Caki2 (cell line): Measurements from ENCODE around the gene KCNK2. TPM values are rescaled to one million over a fixed set of nuclear protein-coding genes. Genes with fewer than 3 reads are reported as not detected.

Experiments used
- DNase-seq: peaks from one replicate; pipeline ENCODE4 v3.0.0-alpha.2; 2015; ENCODE audit warnings: low read depth
- in situ Hi-C: cut with HindIII; loops from 2 replicates; pipeline ENCODE4 v1.10.0; 2016; ENCODE audit warnings: low sequenced_read_pairs, low pct_unique_long_range_greater_than_20kb, mixed read lengths
- total RNA-seq: library from RNA; depleted of rRNA; stranded (reverse); fragments of >200 nt; shearing (Covaris generic); gene quantifications from 2 replicates; pipeline ENCODE4 v1.2.3, GENCODE V29; 2014; ENCODE audit warnings: low replicate concordance

Gene KCNK2
- total RNA-seq, 1 experiment from 2014 or later = 2.3 TPM

DNA sequence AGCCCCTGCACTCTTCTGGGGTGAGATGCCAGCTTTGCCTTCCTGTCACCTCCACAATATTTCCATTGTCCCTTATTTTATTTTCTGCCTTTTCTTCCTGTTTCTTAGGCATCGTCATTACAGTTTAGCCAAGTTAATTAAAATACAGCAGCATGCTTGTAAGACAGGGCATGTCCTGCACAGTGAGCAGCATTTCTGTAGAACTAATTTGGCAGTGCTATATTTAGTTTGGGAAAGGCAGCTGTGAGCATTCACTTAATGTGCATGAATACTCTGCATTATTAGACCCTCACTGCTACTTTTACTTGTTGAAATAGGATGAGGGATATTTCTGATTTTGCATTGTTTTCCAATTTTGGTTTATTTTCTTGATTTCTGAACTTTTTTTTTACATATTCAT lies 133.3 kb downstream of the KCNK2 start:
- no peak for DNase-seq
- in situ Hi-C loops = no loop called here

DNA sequence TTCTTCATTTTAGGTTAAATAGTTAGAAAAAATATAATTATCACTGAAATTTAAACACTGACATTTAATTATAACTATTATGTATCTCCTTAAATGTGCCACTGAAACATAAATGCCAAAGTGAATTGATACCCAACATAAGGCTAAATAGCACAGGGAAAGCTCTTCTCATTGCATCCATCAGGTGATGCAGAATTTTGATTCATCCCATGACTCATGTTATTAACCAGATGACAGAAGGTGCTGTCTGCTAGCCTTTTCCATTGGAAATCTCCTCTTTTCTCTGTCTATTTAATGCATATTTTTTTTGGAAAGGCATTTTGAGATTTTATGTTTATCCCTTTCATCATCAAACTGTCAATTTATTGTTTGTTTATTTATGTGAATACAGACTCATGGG lies 136.8 kb downstream of the KCNK2 start:
- in situ Hi-C loops = no loop called here
- DNase-seq = no peak

DNA sequence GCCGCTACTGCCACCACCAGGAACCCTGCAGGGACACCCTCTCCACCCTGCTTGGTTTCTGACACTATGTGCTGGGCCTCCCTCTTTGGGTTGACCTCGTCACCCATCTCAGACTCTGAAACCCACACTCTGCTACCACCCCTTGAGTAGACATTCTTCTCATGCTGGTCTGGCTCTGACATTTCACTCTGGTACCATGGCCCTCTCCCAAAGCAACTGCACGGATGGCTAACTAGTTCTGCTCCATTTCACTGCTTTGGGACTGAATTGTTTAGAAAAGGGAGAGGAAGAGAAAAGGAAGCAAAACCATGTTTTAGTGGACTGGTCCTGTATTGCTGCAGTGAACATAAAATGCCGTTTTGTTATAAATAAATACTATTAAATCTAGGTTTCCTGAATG lies 137.8 kb downstream of the KCNK2 start:
- DNase-seq = no peak
- in situ Hi-C loops = no loop called here

DNA sequence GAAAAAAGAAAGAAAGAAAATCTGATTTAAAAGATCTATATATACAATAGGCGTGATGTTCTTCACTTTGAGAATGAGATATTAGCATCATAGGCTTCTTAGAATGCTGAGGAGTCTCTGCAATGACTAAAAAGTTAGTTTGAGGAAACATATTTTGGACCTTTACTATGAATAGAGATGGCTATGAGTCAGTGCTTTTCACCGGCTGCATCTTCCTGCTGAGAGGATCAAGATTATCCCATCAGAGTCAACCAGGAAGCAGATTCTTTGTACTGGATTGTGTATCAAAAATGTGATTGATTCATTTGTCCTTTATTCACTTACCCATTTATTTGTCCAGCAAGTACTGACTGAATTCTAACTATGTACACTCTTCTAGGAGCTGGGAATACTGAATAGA lies 144.2 kb downstream of the KCNK2 start:
- DNase-seq = no peak
- in situ Hi-C loops = no loop called here

DNA sequence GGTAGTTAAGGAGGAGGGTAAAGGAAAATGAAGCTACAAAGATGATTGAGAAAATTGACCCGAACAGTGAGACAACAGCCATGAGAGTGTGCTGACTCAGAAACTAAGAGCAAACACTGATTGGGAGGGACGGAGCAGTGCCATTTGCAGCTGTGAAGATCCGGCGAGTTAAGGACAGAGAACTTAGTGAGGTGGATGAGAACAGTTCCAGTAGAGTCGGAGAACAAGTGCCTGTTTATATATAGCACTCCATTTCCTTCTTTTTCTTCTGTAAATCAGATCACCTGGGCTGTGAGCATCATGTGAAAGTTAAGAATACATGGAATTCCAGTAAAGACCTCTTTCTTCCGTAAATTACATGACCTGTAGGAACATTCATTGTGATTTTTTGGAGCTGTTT lies 145.7 kb downstream of the KCNK2 start:
- in situ Hi-C loops = no loop called here
- DNase-seq = no peak

DNA sequence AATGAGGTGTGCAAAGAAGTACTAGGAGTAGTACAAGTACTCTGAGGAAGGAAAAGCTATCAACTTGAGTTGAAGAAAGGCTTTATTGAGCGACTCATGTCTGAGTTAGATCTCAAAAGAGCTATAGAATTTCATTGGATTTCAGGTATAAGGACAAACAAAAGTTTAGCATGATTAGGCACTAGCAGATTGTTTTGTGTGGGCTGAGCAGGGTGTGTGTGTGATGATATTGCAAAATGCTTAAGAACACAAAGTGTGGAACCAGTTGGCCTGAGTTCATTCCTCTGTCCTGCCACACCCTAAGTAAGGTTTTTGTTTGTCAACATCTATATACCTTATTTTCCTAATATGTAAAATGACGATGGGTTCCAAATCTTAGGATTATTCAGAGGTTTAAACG lies 158.9 kb downstream of the KCNK2 start:
- DNase-seq = no peak
- in situ Hi-C loops = no loop called here

DNA sequence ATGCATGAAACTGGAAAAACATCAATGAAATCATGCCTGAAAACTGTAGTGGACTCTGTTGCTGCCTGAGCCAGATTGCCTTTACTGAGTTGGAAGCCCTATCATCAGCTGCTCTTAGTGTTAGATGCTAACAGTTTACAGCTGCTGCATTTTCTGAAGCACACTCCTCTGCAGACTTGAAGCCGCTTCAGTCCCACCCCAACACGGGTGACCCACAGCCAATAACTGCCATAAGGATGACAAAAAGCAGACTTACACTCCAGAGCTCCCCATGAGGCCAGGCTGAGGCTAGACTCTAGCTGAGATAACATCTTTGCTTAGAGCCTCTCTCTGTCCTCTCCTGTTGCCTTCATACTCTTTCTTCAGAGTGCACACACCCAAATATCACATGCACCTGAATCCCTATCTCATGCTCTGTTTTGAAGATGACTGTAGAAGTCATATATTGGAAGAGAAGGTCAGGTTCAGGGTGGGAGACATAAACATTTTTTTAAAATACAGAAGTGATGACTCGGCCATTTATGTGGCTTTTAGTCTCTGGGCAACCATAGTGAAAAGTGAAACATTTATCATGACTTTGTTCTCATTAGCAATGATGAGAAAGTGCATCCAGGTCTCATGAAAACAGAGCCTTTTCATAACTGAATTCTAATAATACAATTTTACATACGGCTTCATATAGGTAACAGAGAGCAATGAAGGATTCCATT lies 161.0 kb downstream of the KCNK2 start:
- no peak for DNase-seq
- in situ Hi-C loops = no loop called here

DNA sequence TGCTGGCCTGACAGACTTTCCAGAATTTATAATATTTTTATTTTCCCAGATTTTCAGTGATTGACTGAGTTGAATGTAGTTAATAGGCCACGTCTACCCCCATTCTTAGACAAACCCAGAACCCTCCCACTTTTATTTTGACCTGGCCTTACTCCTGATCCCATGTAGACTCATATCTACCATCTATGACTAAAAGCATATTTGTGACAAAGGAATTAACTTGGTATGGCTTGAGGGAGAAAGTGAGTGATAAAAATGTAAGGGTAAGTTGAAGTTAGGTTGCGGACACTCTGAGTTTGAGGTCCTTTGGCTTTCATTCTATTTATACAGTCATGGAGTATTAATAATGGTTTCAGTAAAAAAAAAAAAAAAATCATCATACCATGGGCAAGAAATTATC lies 168.4 kb downstream of the KCNK2 start:
- in situ Hi-C loops = no loop called here
- DNase-seq = no peak

DNA sequence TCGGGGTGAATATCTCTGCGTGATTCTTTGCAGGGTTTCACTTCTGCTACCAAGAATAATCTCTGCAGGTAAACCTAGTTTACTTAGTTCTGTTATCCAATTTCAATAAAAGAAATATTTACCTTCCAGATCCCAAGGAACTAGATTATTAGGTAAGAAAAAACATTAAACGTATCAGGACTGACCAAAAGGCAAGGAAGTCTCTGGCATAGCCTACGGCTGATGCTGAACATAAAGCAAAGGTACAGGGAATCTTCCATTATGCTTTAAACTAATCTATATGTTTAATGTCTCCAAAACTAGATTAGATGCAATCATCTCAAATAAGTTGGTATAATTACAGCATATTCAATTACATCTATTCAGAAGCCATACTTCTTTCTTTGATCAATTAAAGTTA lies 168.9 kb downstream of the KCNK2 start:
- in situ Hi-C loops = no loop called here
- DNase-seq = no peak

DNA sequence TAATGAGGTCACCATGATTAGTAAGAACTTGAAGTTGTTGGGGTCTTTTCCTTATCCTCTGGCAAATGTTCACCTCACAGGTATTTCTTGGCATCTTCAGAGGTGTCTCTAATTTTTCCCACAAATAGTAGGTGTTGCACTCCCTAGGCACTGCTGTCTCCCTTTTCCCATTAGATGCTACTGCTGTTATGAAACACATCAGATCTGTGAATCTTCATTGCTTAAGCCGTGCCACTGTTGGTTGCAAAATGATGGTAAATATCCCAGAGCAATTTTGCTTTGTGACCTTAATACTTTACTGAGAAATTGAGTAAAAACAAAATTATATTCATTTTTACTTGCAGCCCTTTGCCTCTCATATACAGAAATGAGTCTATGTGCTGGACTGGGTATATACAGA lies 169.6 kb downstream of the KCNK2 start:
- in situ Hi-C loops = no loop called here
- DNase-seq = no peak

DNA sequence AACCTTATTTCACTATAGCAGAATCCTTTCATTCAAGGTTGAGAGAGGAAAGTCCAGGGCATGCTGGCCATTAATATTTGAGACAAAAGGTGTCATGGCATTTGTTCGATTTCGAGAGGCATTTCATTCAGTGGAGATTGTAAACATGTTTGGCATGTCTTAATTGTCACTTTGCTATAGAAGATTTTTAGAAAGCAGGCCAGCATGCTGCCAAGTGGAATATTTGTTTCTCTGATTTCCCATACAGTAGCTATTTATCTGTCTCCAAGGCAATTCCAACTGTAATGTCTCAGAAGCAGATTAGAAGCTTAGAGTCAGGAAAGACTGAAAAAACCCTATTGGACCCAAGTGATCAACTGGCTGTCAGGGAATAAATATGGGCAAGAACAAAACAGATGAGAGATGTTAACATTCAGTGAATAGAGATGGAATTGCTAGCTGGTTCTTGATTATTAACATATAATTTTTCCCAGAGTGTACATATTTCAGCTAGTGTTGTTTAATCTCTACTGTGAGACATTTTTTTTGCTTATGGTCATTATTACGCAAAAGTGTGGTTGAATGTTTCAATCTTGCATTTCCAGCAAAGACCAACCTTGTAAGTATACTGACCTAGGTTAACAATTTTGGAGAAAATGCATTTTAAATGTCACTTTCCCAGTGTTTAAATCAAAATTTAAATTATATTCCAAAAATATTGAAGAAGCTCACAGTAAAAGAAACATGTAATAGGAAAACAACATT lies 174.6 kb downstream of the KCNK2 start:
- in situ Hi-C loops = no loop called here
- no peak for DNase-seq

DNA sequence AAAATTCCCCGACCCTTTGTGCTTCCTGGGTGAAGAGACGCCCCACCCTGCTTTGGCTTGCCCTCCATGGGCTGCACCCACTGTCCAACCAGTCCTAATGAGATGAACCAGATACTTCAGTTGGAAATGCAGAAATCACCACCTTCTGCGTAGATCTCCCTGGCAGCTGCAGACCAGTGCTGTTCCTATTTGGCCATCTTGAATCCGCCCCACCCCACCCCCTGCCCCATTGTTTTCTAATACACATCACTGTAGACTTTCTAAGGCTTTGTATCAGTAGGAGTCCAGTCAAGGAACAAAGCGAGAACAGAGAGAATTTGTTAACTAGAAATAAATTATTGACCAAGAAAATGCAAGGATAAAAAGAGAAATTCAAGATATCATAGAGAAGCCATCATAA lies 178.2 kb downstream of the KCNK2 start:
- in situ Hi-C loops = no loop called here
- no peak for DNase-seq

DNA sequence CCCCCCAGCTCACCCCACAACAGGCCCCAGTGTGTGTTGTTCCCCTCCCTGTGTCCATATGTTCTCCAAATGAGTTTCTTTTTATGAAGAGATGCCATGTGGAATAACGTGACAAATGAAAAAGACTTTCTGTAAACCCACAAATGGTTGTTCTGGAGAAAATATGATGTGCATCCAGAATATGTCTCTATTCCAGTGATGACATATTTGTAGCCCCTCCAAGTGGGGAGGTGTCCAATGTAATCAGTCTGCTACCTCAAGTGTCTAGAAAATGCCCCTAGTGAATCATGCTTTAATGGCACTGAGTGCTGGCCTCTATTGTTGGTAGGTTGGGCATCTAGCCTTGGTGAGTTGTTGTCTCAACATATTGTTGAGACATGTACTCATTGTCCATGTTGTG lies 179.6 kb downstream of the KCNK2 start:
- in situ Hi-C loops = no loop called here
- DNase-seq = no peak

DNA sequence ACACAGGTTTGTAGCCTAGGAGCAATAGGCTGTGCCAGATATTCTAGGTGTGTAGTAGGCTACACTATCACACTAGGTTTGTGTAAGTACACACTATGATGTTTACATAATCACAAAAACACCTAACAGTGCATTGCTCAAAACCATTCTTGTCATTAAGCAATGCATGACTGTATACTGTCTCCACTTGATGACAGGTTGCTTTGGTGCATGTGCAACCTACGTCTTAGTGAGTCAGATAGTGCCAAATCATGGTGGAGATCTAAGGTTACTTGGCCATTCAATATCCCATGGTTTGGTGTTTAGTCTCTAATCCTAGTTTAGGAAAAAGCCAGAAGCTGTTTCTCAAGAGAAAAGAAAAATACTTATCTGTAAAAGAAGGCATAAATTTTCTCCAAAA lies 181.1 kb downstream of the KCNK2 start:
- in situ Hi-C loops = no loop called here
- no peak for DNase-seq

DNA sequence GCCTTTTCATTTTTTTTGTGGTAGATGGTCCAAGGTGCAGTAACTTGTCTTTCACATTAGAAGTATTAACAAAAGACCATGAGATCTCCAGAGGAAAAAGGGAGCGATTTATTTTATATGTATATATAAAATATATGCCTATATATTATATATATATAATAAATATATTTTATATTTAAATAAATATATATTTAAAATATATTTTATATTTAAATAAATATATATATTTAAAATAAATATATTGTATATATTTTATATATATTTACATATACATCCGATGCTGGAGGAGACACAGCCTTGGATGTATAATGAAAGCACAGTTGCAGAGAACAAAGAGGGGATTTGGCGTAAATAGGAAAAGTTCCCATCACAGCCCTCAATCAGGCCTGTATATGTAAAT lies 182.1 kb downstream of the KCNK2 start:
- no peak for DNase-seq
- in situ Hi-C loops = no loop called here

DNA sequence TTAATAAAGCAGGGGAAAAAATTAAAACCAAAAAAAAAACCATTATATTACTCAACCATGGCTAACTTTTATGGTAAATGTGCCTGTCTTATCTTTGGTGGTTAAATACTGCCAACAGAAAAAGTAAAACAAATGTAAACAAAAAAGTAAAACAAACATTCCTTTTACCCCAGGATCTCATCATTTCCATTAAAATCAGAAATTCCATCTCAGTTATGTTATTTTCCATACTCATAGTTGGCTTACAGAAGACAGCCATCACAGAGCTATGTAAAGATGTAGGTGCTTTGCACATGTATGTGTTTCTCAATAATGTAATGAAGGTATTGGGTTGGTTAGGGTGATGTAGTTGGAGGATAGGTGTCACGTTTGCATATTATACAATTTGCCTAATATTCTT lies 185.0 kb downstream of the KCNK2 start:
- no peak for DNase-seq

DNA sequence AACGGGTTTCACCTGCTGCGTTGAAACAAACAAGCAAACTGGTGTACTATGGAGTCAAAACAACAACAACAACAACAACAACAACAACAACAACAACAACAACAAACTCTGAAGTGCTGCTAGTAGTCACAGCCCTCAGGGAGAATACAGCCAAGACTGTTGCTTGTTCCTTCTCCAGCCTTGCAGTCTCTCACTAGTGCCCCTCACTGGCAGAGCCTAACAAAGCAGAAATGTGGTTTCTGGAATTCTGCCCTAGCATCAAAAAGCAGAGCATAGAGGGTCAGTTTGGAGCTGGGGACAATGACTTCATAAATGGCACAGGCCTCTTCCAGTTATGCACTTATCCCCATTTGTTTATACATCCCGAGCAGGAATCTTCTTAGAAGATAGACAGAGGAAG lies 187.4 kb downstream of the KCNK2 start:
- in situ Hi-C loops = no loop called here
- DNase-seq = no peak

More for the DNA sequence above, 185.0 kb downstream of the KCNK2 start:
- in situ Hi-C loops = no loop called here

DNA sequence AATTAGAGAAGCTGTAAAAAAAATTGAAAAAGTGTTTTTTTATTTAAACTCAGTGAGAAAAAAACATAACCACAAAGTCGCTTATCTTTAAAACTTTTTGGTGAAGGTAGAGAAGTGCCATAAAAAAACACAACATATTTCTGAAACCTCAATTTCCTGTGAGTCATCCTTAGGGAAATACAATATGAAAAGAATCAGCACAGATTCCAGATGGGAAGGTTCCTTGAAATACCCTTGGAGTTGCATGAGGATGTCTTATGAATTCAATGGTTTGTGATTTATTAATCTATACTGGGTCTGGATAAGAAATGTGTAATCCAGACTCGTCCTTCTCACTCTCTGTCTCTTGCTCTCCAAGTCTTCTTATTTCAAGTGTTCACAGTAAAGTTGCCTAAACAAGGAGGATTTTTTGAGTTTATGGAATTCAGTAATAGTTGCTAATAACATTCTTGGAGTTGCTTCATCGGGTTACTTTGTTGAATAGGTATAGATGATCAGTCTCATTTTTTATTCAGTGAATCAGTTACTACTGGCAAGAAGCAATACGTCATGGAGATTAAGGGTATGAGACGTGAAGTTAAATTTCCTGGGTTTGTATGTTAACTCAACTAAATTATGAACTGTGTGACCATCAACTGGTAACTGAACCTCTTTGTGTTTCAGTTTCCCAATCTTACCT lies 191.4 kb downstream of the KCNK2 start:
- in situ Hi-C loops = no loop called here
- no peak for DNase-seq

DNA sequence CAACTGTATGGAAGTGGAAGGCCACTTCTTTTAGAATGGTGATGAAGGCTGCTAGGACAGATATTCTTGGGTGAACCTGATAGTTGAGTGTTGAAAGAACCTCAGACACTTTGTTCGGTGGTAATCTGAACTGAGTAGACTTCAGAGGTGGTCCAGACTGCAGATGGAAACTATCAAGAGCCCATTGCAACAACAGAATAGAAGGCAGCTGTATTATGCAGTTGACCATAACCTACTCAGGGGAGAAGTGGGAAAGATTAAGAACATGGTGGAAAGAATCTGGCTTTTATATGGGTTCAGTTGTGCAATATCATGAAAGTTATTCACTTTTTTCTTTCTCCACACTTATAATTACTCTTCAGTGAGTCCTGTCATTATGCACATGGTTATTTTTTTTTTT lies 194.0 kb downstream of the KCNK2 start:
- in situ Hi-C loops = no loop called here
- DNase-seq = no peak

DNA sequence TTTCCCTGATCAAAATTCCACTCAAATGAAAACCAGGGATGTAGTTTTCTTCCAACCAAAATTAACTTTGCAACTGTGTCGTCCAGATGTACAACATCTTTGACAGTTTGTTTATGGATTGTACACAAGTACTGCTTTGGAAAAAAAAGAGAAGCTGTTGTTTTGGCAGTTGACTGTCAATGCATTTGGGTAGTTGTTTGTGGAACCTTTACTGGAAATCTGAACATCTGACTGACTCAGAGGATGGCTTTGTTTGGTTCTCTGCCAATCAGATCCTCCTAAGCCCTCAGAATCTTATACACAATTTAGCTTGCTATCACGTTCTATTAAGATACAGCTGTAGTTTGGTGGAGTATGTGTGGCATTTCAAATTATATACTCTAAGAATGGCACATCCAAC lies 195.0 kb downstream of the KCNK2 start:
- no peak for DNase-seq
- in situ Hi-C loops = no loop called here
